SK-MEL-5 (cell line): ENCODE measurements around the gene PPTC7. TPM values are rescaled to one million over a fixed set of nuclear protein-coding genes. Genes with fewer than 3 reads are reported as not detected.
"Not testable (repeated sequence)": the region's sequence is repeated elsewhere in the genome, so short reads cannot be mapped to it uniquely, and the experiment has no call there.

ENCODE experiments used
- DNase-seq: peaks from one replicate; pipeline ENCODE4 v3.0.0-alpha.2; 2016; ENCODE audit warnings: low read depth, low spot score
- in situ Hi-C: cut with HindIII; loops from 2 replicates; pipeline ENCODE4 v1.10.0; 2016; ENCODE audit warnings: low sequenced_read_pairs, high pct_unique_total_duplicates, low pct_unique_long_range_greater_than_20kb
- total RNA-seq: library from RNA; depleted of rRNA; stranded (reverse); fragments of >200 nt; shearing (Covaris generic); gene quantifications from 2 replicates; pipeline ENCODE4 v1.2.3, GENCODE V29; 2014

The PPTC7 gene
- total RNA-seq, 1 experiment from 2014 or later, result 18.9 TPM

DNA sequence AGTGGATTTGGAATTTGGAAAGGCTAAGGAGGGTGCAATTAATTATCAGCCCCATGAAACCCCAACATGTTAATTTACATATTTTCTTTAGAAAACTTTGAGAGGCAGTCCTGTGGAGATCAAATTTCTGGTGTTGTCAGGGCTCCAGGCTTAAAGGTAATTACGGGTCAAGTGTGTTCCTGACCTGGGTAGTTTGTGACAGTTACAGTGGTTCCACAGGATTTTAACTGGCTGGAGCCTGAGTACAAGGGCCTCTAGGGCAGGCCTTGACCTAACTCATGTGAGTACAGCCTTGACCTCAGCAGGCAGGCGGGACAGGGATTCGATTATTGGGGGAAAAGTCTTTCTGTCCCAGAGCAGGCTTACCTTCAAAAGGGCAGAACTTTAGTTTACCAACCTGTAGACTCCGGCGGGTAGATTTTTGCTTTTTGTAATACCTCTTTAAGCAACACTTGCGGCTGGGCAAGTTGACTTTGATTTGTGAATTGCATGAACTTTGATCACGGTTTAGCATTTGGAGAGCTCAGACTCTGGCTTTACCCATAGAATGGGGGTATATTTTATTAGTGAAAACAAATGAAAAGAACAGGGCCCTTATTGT is 8.4 kb upstream of the PPTC7 start:
- in situ Hi-C loops, result no loop called here
- no peak for DNase-seq

GRCh38 chr12:110590806-110591326 is 7.7 kb upstream of the PPTC7 start:
- in situ Hi-C loops, result no loop called here

DNA sequence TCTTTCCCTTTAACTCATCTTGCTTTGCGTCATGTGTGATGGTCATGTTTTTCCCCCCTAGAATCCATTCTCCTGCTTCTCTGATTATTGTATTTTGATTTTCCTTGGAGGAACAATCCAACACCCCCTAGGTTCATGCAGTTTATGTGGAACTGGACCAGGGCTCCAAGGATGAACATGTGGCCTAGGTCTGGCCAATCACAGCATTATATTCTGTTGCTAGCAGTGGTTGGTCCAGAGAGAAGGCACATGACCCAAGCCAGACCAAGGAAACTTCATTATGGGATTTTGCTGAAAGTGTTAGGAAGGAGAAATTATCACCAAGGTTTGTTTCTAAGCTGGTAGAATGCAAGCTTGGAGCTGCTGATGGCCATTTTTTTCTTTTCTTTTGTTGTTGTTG is 6.9 kb upstream of the PPTC7 start:
- no peak for DNase-seq
- in situ Hi-C loops, result no loop called here

More at GRCh38 chr12:110590806-110591326, 7.7 kb upstream of the PPTC7 start:
- DNase-seq, result peak; percentile 54

DNA sequence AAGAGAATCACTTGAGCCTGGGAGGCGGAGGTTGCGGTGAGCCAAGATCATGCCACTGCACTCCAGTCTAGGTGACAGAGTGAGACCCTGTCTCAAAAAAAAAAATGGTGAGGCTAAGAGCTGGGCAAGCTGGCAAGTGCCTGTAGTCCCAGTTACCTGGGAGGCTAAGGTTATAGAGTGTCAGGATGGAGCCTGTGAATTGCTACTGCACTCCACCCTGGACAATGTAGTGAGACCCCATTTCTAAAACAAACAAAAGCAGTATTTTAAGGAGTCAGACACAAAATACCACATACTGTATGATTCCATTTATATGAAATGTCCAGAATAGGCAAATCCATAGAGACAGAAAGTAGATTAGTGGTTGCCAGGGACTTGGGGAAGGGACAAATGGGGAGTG is 4.0 kb upstream of the PPTC7 start:
- DNase-seq, in situ Hi-C loops: not testable (repeated sequence)

GRCh38 chr12:110585231-110585799 is 2.2 kb upstream of the PPTC7 start:
- in situ Hi-C loops, result no loop called here
- peak; percentile 62 for DNase-seq

DNA sequence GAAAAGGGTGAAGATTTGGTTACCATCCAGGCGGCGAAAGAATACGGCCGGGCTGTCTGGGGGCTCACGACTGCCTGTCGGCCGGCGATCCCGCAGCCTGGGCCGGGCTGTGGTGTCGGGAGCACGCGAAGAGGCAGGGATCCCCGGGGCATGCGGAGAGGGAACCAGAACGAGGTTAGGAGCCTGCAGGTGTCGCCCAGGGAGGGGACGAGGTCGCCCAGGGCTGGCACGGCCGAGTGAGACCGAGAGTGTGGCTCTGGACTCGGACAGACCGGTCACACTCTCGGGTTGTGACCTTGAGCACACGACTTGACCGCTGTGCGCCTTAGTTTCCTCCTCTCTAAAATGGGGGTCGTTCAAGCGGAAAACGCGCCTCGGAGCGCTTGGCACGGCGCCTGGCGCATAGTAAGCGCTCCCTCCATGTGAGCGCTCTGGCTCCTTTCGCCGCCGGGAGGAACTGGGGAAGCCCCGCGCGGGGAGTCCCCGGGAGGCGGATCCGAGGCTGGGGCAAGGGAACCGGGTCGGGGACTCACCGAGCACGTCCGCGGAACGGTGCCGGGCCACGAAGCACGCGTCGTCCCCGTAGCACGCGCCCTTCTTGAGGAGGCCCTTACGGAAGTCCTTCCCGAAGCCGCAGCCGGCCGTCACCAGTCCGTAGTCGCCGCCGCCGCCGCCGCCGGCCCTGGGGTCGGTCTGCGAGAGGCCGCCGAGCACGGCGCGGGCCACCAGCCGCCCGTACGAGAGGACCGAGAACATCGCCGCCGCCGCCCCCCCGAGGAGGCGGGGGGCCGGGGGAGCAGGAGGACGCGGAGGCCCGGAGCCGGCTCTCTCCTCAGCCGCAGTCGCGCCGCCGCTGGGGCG is 612 bp downstream of the PPTC7 start:
- in situ Hi-C loops, result no loop called here
- DNase-seq, result no peak

- no peak for DNase-seq
- in situ Hi-C loops, result no loop called here
Observed at GRCh38 chr12:110581931-110582275, 1.2 kb downstream of the PPTC7 start.

- in situ Hi-C loops, result no loop called here
- no peak for DNase-seq
Observed at GRCh38 chr12:110579535-110580253, 3.4 kb downstream of the PPTC7 start.

- in situ Hi-C loops, result no loop called here
- no peak for DNase-seq
Observed at GRCh38 chr12:110578694-110579534, 4.2 kb downstream of the PPTC7 start.

DNA sequence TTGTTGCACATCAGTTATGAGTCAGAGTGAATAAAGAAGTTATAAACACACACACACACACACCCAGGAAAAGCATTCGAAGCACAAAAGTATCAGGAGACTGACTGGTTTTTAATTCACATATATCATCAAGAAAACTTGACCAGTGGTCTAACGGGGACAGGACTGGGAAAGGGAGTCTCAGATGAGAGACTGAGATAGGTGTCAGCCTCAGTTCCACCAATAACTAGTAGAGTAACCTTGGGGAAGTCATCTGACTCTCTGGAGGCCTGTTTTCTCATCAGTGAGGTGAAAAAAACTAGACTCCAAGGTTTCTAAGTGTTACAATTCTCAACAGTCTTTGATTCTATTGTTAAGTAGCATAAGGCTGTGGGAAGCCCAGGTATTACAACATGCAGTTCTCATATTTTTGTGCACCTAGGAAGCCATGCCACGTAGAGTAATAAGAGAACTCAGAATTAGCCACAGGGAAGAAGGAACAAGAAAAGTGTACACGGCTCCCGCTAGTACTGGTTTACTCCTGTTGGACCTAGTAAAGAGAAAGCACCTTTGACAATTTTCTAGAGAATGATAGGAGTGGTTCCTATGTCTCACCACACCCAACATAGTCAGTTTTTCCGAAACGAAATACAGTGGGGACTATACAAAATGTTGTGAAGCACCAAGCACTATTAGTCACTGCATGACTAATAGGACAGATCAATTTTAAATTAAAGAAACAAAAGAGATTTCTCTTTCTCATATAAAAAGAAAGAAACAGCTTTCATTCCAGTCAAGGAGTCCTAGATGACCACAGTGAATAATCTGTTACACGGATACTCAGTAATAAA is 5.0 kb downstream of the PPTC7 start:
- no peak for DNase-seq
- in situ Hi-C loops, result no loop called here

DNA sequence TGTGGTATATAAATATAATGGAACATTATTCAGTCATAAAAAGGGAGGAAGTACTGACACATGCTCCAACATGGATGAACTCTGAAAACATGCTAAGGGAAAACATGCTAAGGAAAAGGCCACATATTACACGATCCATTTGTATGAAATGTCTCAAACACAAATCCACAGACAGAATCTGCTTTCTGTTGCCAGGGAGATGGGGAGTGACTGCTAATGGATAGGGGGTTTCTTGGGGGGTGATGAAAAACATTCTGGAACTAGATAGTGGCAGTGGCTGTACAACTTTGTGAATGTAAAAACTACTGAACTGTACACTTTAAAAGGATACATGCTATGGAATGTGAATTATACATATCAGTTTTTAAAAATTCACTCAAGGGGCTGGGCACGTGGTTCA is 6.6 kb downstream of the PPTC7 start:
- in situ Hi-C loops, result no loop called here

GRCh38 chr12:110575326-110575725 is 7.8 kb downstream of the PPTC7 start:
- in situ Hi-C loops, result no loop called here
- no peak for DNase-seq

More for the DNA sequence above, 6.6 kb downstream of the PPTC7 start:
- no peak for DNase-seq

GRCh38 chr12:110574717-110575230 is 8.3 kb downstream of the PPTC7 start:
- DNase-seq, in situ Hi-C loops: not testable (repeated sequence)

GRCh38 chr12:110574044-110574443 is 9.1 kb downstream of the PPTC7 start:
- no peak for DNase-seq
- in situ Hi-C loops, result no loop called here

DNA sequence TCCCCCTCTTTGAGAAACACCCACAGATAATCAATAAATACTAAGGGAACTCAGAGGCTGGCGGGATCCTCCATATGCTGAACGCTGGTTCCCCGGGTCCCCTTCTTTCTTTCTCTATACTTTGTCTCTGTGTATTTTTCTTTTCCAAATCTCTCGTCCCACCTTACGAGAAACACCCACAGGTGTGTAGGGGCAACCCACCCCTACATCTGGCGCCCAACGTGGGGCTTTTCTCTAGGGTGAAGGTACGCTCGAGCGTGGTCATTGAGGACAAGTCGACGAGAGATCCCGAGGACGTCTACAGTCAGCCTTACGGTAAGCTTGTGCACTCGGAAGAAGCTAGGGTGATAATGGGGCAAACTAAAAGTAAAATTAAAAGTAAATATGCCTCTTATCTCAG is 12.3 kb downstream of the PPTC7 start:
- DNase-seq, in situ Hi-C loops: not testable (repeated sequence)

GRCh38 chr12:110569838-110570237 is 13.3 kb downstream of the PPTC7 start:
- in situ Hi-C loops, DNase-seq: not testable (repeated sequence)
